Eye (tissue), 1 donor: ENCODE results near the gene MICAL2.

Source experiments
- DNase-seq: peaks from one replicate; pipeline ENCODE4 v3.0.0-alpha.2; 2015

Gene MICAL2

DNA sequence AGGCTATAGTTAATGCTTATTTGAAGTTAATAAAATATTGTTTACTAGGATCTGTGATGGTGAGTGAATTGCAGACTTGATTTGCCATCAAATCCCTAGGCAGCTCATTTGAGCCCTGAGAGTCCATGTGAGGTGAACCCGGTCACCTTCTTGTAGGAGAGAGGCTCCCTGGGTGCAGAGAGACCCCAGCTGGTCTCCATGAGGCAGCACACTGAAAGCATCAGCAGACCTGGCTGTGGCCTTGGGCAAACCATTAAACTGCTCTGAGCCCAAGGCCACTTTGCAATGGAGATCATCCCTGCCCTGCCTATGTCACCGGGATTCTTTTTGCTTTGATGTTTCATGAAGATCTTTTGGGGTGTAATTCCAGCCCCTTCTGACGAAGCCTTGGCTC lies 125.2 kb downstream of the MICAL2 start:
- DNase-seq = no peak

DNA sequence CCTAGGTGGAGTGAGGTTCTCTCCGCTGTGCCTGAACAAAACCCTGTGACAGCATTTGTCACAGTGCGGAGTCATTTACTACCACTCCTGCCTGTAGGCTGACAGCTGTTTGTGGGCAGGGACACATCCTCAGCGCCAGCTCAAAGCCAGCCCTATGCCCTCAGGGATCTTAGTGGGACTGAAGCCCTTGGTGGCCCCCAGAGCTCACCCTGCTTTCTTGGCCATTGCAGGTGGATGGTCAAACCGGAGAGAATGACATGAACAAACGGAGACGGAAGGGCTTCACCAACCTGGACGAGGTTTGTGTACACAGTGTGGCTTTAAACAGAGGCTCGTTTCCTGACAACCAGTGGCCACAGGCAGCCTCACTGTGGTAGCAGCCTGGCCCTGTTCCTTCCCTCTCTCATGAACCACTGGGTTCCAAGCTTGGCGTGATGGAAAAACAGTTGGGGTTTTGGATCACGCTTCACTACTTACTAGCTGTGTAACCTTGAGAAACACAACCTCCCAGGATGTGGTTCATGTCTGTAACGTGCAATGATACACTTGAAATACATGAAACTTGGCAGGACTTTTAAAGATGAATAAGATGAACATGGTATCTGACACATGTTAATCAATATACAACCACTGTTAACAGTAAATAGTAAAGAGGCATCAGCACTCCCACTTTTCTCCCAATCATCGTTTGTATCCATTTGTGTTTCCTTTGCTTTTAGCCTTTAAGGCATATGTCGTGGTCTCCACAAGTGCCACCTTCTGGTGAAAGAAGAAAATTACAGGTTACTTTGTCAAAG lies 125.8 kb downstream of the MICAL2 start:
- peak; percentile 79 for DNase-seq

DNA sequence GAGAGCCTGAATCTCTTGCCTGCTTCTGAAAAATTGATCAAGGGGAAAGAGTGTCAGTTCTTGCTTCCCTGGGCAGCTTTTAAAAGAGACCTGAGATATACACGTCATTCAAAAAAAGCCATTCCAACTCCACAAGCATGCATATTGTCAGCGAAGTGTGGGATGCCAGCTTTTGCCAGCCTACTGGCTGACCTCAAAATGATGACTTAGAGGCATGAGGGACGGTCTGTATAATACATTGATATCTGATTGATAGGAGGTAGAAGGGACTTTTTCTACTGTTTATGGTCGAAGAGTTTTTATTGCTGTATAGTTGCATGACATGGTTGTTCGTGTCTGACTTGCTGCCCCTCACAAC lies 126.3 kb downstream of the MICAL2 start:
- no peak for DNase-seq

DNA sequence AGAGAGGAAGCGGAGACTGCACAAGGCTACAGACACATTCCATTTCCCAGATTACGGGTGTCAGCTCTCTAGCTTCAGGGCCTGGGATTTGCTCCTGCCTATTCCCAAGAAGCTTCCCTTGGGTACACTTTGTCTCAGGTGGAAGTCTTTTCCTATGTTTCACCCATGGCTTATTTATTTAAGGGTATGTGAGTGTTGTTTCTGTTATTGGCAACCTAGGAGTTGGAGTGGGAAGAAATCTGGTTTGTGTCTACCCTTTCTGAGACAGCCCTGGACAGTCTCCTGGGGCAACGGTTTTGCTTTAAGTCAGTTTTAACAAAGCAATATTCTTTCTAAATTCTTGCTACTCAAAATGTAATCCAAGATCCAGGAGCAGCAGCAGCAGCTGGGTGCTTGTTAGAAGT lies 127.0 kb downstream of the MICAL2 start:
- no peak for DNase-seq

DNA sequence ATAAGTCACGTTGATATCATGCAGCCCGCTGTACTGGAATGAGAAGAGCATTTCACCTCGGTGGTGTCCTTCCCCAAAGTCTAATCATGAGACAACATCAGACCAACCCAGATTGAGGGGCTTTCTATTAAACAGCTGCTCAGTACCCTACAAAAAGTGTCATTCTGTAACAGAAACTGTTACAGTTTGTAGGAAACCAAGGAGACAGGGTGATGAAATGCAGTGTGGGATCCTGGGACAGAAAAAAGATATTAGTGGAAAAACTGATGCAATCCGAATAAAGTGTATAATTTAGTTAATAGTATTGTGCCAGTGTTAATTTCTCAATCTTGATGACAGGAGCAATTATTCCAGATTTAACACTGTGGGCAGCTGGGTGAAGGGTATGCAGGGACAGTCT lies 128.0 kb downstream of the MICAL2 start:
- no peak for DNase-seq

DNA sequence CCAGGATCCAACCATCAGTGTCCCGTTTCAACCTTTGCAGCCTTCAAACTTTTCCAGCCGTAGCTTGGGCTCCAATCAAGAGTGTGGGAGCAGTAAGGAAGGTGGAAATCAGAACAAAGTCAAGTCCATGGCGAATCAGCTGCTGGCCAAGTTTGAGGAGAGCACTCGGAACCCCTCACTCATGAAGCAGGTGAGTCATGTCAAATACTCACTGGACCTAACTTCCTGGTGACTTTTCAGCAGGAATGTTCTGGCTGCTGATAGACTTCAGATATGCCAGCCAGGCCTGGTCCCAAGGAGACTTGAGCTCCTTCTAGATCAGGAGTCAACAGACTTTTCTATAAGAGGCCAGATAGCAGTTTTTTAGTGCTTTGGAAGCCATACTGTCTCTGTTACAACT lies 129.0 kb downstream of the MICAL2 start:
- no peak for DNase-seq

DNA sequence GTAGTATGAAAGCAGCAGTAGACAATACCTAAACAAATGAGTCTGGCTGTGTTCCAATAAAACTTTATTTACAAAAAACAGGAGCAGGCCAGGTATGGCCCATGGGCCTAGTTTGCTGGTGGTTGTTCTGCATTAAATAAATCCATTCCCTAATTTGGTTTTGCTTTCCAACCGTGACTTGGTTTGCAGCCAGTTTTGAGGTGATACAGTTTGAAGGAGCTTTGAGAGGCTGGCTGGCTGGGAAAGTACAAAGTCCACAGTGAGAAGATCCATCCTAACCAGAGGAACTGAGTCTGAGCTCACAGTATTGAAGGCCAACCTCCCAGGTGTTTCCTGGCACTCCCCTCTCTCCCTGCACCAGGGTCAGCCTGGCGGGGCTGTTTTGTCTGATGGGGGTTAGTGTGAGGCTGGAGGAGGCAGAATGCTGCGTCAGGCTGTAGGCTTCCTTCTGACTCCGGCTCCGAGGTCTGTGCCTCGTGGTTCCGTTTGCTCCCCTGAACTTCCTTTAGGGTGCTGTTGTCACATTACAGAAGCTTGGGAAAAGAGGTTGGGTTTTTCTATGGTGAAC lies 129.5 kb downstream of the MICAL2 start:
- no peak for DNase-seq

DNA sequence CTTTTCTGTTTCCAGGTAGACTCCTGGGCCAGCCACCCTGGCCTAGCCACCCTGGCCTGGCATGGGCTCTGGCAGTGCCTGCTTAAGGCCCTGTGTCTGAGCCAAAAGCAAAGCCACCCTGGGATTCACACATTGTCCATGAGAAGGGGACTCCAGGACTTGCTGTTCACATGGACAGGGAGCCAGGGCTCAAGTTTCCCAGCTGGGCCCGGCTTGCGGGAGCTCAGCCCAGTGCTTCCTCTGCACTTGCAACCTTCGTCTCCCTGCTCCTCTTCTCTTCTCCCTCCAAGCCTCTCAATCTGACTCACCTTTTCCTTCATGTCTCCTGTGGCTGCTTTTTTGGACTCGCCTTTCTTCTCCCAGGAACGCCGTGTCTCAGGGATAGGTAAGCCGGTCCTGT lies 130.3 kb downstream of the MICAL2 start:
- DNase-seq = no peak

DNA sequence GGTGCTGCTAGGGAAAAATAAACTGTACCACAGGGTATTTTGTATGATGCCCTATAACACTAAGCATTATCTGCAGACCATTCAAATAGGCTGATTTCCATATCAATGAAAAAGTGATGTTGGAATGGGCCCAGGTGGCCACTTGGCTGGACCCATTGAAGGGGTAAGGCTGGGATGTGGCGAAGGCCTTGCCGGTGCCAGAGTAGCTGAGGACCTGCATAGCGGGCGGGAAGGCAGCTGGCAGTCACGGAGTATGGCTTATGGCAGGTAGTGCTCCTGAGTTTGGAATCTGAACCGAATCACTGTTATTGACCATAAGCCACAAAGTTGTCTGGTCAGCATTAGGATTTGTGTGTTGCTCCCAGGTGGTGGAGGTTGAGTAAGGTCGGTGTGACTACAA lies 131.0 kb downstream of the MICAL2 start:
- no peak for DNase-seq

DNA sequence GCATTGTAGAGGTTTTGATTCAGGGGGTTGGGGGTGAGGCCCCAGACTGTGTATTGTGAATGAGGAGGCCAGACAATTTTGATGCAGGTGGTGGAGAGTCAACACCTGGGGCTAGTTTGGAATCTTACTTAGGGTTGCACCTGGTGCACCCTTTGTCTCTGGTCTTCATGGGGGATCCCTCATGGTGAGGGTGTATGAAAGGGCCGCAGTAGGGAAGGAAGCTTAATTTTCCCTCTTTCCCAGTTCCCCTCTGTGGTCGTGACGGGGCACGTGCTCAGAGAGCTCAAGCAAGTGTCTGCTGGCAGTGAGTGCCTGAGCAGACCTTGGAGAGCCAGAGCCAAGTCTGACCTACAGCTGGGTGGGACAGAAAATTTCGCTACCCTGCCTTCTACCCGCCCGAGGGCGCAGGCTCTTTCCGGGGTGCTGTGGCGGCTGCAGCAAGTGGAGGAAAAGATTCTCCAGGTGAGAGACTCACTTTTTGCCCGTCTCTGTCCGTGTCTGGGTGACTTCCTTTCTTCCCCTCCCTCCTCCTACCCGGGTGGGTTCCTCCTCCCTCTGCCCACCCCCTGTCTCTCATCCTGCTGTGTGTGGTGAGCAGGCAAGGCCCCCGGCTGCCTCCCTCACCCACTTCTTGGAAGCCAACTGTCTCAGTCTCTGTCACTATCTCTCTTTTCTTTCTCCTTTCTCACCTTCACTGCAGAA lies 131.7 kb downstream of the MICAL2 start:
- no peak for DNase-seq

DNA sequence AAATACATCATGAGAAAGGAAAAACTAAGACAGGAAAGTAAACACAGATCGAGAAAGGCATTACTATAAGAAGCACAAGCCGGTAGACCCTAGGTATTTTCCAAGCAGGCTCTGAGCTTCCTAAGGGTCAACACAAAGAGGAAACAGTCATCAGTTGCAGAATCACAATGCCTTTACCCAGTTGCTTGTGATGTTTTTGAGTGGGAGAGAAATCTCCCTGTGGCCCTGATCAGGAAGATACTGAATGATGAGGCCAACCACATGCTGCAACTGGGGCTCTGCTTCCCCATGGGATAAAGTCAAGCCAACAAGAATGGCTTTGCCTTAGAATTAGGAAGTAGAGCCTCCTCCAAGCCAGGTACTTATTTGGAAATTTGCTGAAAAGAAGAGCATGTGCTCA lies 132.6 kb downstream of the MICAL2 start:
- DNase-seq = no peak

DNA sequence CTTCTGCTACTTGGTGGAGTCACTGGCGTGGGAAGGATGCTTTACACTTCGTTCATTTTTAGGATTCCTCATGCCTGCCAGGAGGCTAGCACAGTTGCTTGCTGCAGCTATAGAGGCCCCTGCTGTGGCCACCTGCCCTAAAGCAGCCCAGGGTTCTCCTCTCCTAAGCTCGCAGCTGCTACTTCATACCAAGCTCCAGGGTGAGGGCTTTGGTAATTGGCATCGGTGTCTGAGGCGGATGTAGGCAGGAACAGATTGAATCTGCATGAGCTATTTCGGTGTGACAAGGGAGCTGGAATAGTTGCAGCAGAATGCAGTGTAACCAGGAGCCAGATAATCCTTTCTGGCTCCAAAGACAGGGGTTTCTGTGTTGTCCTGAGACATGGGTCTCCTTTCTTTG lies 133.1 kb downstream of the MICAL2 start:
- DNase-seq = no peak

DNA sequence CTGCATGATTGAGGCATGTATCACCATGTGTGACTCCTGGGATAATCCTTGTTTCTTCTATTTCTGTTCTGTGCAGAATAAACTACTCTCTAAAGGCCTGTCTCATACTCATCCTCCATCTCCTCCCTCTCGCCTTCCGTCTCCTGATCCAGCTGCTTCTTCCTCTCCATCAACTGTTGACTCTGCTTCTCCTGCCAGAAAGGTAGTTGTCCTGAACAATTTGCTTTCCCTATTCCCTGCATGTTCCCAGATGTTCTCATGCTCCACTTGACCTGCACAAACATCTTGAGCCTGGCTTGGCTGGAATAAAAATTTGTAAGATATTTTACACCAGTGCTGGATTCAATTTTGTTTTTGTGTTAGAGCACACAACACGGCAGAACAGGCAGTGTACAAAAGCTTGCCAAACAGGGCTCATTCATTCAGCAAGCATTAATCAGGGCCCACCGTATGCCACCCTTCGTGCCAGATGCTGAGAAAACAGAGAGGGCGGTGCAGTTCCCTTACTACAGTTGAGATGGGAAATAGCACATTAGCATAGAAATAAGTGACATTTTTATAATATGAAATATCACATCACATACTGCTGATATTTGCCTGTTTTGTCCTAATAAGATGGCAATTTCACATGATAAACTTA lies 133.6 kb downstream of the MICAL2 start:
- no peak for DNase-seq

DNA sequence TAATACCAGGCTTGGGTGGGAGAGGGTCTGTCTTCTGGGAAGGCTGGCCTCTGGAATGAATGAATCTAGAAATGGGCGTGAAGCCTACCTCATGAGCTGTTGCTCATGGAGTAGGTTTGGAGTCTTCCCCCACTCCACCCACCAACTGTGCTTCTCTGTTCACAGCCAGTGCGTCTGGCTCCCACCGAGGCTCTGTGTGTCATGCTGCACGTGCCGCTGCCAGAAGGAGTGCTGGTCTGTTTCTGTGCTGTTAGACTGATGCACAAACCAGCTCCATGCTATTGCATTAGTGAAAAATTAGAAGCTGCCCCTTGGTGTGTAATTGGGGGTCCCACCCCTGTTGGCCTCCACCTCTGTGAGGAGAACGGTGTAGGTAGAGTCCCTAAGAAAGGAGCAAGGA lies 134.7 kb downstream of the MICAL2 start:
- no peak for DNase-seq

DNA sequence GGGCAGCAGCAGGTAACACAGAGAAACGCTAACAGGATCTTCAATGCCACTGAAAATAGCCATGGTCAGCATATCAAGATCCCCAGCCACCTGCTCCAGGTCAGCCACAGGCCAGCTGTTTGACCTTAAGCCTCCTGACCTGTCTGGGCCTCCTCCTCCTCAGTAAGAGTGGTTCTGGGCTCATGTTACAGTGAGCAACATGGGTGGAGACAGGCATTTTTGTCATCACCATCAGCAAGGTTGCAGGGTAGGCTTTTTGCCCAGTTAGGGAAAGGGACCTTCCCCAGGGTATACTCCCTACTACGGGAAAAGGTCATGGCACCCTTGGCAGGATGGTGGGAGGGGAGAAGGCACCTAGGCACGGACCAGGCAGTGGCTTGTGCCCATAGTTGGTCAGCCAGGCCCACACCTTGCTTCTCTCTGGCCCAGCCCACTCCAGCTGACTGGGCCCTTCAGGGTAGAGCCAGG lies 135.2 kb downstream of the MICAL2 start:
- DNase-seq = no peak

DNA sequence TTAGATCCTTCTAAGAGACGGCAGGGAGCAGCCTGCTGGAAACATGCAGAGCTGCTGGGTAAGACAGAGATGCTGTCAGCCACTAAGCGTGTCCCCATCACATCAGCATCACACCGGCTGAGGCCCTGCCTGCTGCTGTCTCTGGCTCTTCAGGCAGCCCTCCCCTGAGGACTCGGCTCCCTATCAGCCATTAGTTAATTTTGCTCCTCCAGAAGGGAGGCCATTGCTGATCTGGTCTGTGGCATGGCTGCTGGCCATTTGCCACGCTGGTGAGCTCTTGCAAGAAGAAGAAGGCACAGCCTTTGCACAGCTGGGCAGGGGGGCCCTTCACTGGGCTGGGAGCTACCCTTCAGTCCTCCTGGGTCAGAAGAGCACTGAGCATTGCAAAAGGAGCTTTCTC lies 135.8 kb downstream of the MICAL2 start:
- peak; percentile 45 for DNase-seq

DNA sequence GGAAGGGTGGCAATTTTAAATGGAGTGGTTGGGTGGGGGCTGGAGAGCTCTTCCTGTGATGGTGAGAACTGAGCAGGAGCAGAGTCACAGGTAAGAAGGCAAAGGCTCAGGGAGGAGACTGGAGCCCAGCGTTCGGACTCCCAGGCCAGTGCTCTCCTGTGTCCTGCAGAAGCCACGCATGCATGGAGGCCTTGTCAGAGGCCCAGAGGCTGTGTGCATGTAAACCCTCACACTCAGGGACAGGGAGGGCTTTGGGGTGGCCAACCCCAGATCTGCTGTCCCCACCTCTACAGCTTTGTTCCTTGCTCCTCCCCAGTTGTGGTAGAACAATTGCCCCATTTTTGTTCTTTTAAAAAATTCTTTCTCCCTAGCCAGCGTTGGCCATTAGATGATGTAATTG lies 136.6 kb downstream of the MICAL2 start:
- no peak for DNase-seq

DNA sequence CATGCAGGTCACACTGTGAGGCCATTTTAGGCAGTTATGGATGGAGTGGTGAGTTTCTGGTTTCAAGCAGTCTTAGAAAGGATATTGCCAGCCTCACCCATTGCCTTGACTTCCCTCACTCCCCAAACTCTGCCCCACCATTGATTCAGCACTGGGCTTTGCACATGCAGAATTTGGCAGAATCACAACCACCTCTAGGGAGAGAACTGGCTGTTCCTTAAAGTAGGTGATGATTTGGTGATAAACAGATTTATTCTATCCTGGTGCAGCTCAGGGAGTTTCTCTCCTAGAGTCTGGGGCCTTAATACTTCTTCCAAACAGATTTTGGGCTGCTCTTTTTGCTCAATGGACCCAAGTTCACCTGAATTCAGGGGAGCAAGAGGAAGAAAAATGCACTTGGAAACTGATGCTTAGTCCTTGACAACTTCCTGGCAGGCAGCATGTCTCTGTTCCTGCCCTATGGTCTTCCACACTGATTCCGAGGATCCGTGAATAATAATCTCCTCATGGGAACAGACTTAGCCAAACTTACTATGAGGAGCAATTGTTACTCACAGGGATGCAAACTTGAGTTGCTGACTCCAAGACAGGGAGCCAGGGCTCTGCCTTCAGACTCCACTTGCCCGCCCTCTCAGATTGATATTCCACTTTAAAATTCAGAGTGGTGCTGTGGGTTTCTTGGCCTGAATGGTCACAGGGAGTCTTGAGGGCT lies 137.3 kb downstream of the MICAL2 start:
- no peak for DNase-seq

DNA sequence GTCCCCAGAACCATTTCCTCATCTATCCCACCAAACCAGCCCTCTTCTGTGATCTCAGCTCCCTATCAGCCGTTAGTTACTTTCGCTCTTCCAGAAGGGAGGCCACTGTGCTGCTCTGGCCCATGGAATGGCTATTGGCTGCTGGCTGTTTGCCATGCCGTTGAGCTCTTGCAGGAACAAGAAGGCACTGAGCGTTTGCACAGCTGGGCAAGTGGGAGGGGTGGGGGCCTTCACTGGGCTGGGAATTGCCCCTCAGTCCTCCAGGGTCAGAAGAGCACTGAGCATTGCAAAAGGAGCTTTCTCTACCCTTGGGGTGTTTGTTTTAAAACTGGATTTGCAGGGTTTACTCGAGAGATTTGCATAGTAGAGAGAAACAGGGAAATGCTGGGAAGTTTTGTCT lies 137.9 kb downstream of the MICAL2 start:
- DNase-seq = no peak

DNA sequence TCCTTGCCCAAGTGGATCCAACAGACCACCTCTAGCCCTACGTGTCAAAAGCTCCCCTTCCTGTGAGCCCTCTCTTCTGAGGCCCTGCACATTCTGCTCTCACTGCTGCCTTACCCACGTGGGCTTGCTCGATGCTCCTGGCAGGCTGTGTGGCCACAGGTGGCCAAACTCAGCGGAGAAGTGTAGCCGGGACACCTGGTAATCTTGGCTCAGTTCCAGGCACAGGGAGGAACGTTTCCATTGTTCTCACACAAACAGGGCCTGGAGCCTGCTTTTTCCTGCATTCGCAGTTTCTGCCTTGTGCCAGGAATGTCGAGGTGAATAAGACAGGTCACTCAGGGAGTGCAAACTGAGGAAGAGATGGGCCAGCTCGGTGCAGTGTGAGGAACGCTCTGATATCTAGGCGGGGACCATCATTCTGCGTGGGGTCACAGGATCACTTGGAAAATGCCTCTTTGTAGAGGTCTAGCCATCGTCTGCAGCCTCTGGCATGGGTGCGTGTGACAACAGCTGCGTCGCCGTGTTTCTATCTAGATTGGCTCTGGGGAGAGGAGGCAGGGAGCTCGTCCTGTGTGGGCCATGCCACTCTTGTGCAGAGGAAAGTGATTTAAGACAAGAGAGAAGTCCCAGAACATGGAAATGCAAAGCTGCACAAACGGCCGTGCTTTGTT lies 139.3 kb downstream of the MICAL2 start:
- DNase-seq = no peak

DNA sequence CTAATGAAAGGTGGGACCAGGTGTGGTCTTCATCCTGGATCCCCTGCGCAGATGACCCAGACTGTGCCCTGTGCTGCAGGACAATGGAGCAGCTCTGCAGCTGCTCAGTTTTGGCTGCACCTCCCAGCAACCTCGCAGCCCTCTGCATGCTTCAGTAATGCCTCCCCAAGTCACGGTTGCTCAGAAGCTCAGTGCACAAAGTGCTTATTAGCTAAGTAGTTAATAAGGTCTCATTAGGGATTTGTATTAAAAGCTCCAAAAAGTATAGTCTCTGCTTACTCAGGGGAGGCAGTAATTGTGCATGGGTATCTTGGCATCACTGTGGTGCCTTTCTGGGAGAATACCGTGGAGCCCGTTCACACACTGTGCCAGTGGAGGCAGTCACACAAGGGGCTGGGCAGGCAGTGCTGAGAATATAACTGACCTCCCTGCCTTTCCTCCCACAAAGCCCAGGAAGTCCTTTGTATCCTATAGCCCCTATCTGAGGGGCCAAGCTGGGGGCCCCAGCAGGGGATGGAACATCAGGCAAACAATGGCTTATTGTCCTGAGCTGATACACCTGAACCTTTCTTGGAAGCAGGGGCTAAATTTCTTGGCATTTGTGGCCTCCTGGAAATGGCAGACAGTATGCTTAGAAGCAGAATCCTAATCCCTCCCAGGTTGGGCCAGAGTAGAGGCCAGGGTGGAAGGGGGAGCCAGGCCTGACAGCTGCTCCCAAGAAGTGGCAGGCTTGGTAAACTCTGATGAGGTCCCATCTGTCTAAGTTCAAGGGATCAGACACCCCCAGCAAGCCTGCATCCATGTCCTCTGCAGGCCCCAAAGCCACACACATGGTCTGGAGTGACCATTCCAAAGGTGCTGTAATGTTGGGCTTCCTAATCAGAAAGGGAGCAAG lies 141.5 kb downstream of the MICAL2 start:
- DNase-seq = peak; percentile 54
